HepG2 (cell line): ENCODE data around the gene CACNA1D. TPM values are rescaled to one million over a fixed set of nuclear protein-coding genes. Genes with fewer than 3 reads are reported as not detected.

Experiments used
- ELF4 ChIP-seq: sonication (generic); formaldehyde crosslinking; IDR thresholded peaks from 2 replicates; pipeline ENCODE4 v1.5.0; 2020; ENCODE audit warnings: missing genetic modification reagents, mild to moderate bottlenecking, moderate library complexity, borderline replicate concordance
- GPN1 ChIP-seq: sonication (generic); formaldehyde crosslinking; IDR thresholded peaks from 2 replicates; pipeline ENCODE4 v1.5.1; 2020; ENCODE audit warnings: missing genetic modification reagents, borderline replicate concordance
- IRF1 ChIP-seq: sonication (generic); formaldehyde crosslinking; IDR thresholded peaks from 2 replicates; pipeline ENCODE4 v1.4.0; 2020; ENCODE audit warnings: low read depth, mild to moderate bottlenecking, missing genetic modification reagents
- KDM6A ChIP-seq: IDR thresholded peaks from 2 replicates; pipeline ENCODE4 v1.6.1; 2016; ENCODE audit warnings: low read depth
- MAF1 ChIP-seq: sonication (generic); formaldehyde crosslinking; IDR thresholded peaks from 2 replicates; pipeline ENCODE4 v1.5.0; 2020; ENCODE audit warnings: missing genetic modification reagents, borderline replicate concordance
- MLLT10 ChIP-seq: sonication (generic); formaldehyde crosslinking; IDR thresholded peaks from 2 replicates; pipeline ENCODE4 v1.4.0; 2020; ENCODE audit warnings: missing genetic modification reagents
- NCOA5 ChIP-seq: sonication (generic); formaldehyde crosslinking; IDR thresholded peaks from 2 replicates; pipeline ENCODE4 v1.4.0; 2020; ENCODE audit warnings: missing genetic modification reagents
- POLR2A ChIP-seq, 2 experiments: IDR thresholded peaks; 2 replicates each; pipeline ENCODE4 v1.6.1; 2011; ENCODE audit warnings: low read depth in 2 of 2, low read length in 2 of 2, mild to moderate bottlenecking in 1 of 2, moderate library complexity in 1 of 2; ENCODE audit not compliant: insufficient read depth in 1 of 2
- TRIM24 ChIP-seq: sonication (generic); formaldehyde crosslinking; IDR thresholded peaks from 2 replicates; pipeline ENCODE4 v1.8.0; 2022; ENCODE audit warnings: mild to moderate bottlenecking, missing genetic modification reagents
- YEATS4 ChIP-seq: sonication (generic); formaldehyde crosslinking; IDR thresholded peaks from 2 replicates; pipeline ENCODE4 v1.4.0; 2020; ENCODE audit warnings: missing genetic modification reagents, borderline replicate concordance
- ZMYM2 ChIP-seq: sonication (generic); formaldehyde crosslinking; IDR thresholded peaks from 2 replicates; pipeline ENCODE4 v1.8.0; 2022; ENCODE audit warnings: mild to moderate bottlenecking, missing genetic modification reagents
- ZNF12 ChIP-seq: sonication (generic); formaldehyde crosslinking; IDR thresholded peaks from 2 replicates; pipeline ENCODE4 v1.5.0; 2020; ENCODE audit warnings: missing genetic modification reagents
- ZNF343 ChIP-seq: sonication (generic); formaldehyde crosslinking; IDR thresholded peaks from 2 replicates; pipeline ENCODE4 v1.4.0; 2020; ENCODE audit warnings: mild to moderate bottlenecking, missing genetic modification reagents
- ZNF460 ChIP-seq: sonication (generic); formaldehyde crosslinking; IDR thresholded peaks from 2 replicates; pipeline ENCODE4 v1.5.1; 2020; ENCODE audit warnings: missing genetic modification reagents, mild to moderate bottlenecking, borderline replicate concordance
- ZNF546 ChIP-seq: sonication (generic); formaldehyde crosslinking; conservative IDR thresholded peaks from 2 replicates; pipeline ENCODE4 v1.8.1; 2023; ENCODE audit warnings: mild to moderate bottlenecking, missing genetic modification reagents
- ZNF772 ChIP-seq: sonication (generic); formaldehyde crosslinking; IDR thresholded peaks from 2 replicates; pipeline ENCODE4 v1.5.0; 2020; ENCODE audit warnings: mild to moderate bottlenecking, missing genetic modification reagents
- ZNF83 ChIP-seq: sonication (generic); formaldehyde crosslinking; IDR thresholded peaks from 2 replicates; pipeline ENCODE4 v1.4.0; 2020; ENCODE audit warnings: missing genetic modification reagents, mild to moderate bottlenecking, borderline replicate concordance
- polyA plus RNA-seq, 8 experiments: library from polyadenylated mRNA; depleted of rRNA in 3 of 8; stranded (reverse) in 7 of 8; unstranded in 1 of 8; fragments of >200 nt; fragmentation: Illumina TruSeq in 4 of 8; extraction: Trizol in 4 of 8; gene quantifications; 2 replicates each; pipeline versions ENCODE4 v1.2.1 to v1.2.3, GENCODE V29; 2011 to 2016; ENCODE audit warnings: low read depth in 4 of 8, missing spikeins in 1 of 8, mixed read lengths in 1 of 8; ENCODE audit not compliant: insufficient read depth in 1 of 8
- total RNA-seq, 5 experiments: library from RNA; depleted of rRNA; stranded (reverse); fragments of >200 nt; fragmentation: Illumina TruSeq; extraction: Trizol; gene quantifications; 2 replicates each; pipeline ENCODE4 v1.2.3, GENCODE V29; 2016; ENCODE audit warnings: low read depth in 1 of 5
- TF ChIP-seq, protein P1 (sequence below), 2 experiments: fragments of 450-650 bp in 1 of 2; sonication (generic) in 1 of 2; formaldehyde crosslinking in 1 of 2; IDR thresholded peaks; 2 replicates each; pipeline versions ENCODE4 v1.6.1 to v1.8.0; 2016 to 2022; ENCODE audit warnings: antibody characterized with exemption in 1 of 2, mild to moderate bottlenecking in 1 of 2, missing genetic modification reagents in 1 of 2

CACNA1D gene
- total and polyA plus RNA-seq, 2 of the 13 experiments (the other 11 are each of a cell fraction or from before 2014, with no cell fraction given): 0.26 to 0.38 TPM

- TF ChIP-seq, protein P1, sequence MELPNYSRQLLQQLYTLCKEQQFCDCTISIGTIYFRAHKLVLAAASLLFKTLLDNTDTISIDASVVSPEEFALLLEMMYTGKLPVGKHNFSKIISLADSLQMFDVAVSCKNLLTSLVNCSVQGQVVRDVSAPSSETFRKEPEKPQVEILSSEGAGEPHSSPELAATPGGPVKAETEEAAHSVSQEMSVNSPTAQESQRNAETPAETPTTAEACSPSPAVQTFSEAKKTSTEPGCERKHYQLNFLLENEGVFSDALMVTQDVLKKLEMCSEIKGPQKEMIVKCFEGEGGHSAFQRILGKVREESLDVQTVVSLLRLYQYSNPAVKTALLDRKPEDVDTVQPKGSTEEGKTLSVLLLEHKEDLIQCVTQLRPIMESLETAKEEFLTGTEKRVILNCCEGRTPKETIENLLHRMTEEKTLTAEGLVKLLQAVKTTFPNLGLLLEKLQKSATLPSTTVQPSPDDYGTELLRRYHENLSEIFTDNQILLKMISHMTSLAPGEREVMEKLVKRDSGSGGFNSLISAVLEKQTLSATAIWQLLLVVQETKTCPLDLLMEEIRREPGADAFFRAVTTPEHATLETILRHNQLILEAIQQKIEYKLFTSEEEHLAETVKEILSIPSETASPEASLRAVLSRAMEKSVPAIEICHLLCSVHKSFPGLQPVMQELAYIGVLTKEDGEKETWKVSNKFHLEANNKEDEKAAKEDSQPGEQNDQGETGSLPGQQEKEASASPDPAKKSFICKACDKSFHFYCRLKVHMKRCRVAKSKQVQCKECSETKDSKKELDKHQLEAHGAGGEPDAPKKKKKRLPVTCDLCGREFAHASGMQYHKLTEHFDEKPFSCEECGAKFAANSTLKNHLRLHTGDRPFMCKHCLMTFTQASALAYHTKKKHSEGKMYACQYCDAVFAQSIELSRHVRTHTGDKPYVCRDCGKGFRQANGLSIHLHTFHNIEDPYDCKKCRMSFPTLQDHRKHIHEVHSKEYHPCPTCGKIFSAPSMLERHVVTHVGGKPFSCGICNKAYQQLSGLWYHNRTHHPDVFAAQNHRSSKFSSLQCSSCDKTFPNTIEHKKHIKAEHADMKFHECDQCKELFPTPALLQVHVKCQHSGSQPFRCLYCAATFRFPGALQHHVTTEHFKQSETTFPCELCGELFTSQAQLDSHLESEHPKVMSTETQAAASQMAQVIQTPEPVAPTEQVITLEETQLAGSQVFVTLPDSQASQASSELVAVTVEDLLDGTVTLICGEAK (IDR thresholded peaks at IDR 0.05): no peak
- TF ChIP-seq, protein P1 (CRISPR knock-in tag; IDR thresholded peaks at IDR 0.05): peak; percentile 81
- TF ChIP-seq IRF1 (CRISPR knock-in tag) (peak; percentile 94), GPN1 (CRISPR knock-in tag) (peak; percentile 33; the same call in 1 of the 2 replicates), MAF1 (peak; percentile 49; the same call in 1 of the 2 replicates), ZNF12 (CRISPR knock-in tag) (no peak), ZMYM2 (CRISPR knock-in tag) (0 out of 2 replicates have a peak, but pooled peaks have one; percentile 22), ZNF83 (CRISPR knock-in tag) (no peak), TRIM24 (CRISPR knock-in tag) (no peak), ZNF343 (CRISPR knock-in tag) (0 out of 2 replicates have a peak, but pooled peaks have one; percentile 78), ZNF460 (CRISPR knock-in tag) (no peak), KDM6A (no peak), ZNF546 (CRISPR knock-in tag) (no peak), NCOA5 (no peak), POLR2A (IDR thresholded peaks at IDR 0.05; ENCODE audit: insufficient read depth in 1 of 2, low read depth in 2 of 2, low read length in 2 of 2) (peak in 1 of 2 experiments; percentile 99; a peak in 2 of 4 replicates), ELF4 (CRISPR knock-in tag) (no peak), YEATS4 (CRISPR knock-in tag) (peak; percentile 98), ZNF772 (CRISPR knock-in tag) (no peak; the same call in none of the 2 replicates), MLLT10 (CRISPR knock-in tag) (peak; percentile 70; the same call in 1 of the 2 replicates)
These were observed 351.9 kb downstream of the CACNA1D start, which contains the start of the genes CHDH and IL17RB (continued) for GRCh38 chr3:53846134-53846850.
